VCaP (cell line): ENCODE data around the gene IRF7.
"Not testable (repeated sequence)": the region's sequence is repeated elsewhere in the genome, so short reads cannot be mapped to it uniquely, and the experiment has no call there.

Experiments
- H3K27ac ChIP-seq: fragments of 450-650 bp; 2 replicates; pipeline ENCODE4 v1.5.1; 2017
- CTCF ChIP-seq: fragments of 450-650 bp; conservative IDR thresholded peaks from 2 replicates; pipeline ENCODE4 v1.5.1; 2017; ENCODE audit warnings: mild to moderate bottlenecking, moderate library complexity

IRF7 gene

GRCh38 chr11:575313-575995 lies 40.3 kb downstream of the IRF7 start:
- peak overlapping the region; percentile 95 for H3K27ac ChIP-seq
- TF ChIP-seq CTCF = no peak

- no peak for TF ChIP-seq CTCF
- H3K27ac ChIP-seq = peak overlapping the region; percentile 95
These were observed 41.0 kb downstream of the IRF7 start for GRCh38 chr11:574632-575312.

- not testable (repeated sequence) for H3K27ac ChIP-seq
These were observed 41.6 kb downstream of the IRF7 start for GRCh38 chr11:574031-574570.

GRCh38 chr11:573146-573759 lies 42.5 kb downstream of the IRF7 start:
- TF ChIP-seq CTCF = no peak
- no peak overlapping the region for H3K27ac ChIP-seq

GRCh38 chr11:571802-572185 lies 44.0 kb downstream of the IRF7 start:
- TF ChIP-seq CTCF = no peak
- H3K27ac ChIP-seq = no peak overlapping the region

GRCh38 chr11:569158-569885 lies 46.4 kb downstream of the IRF7 start:
- no peak for TF ChIP-seq CTCF
- peak overlapping the region; percentile 89 for H3K27ac ChIP-seq

- no peak for TF ChIP-seq CTCF
- H3K27ac ChIP-seq = peak overlapping the region; percentile 89
These were observed 47.2 kb downstream of the IRF7 start for GRCh38 chr11:568306-569157.
